HCT116 (cell line): ENCODE results near the gene VWC2L. TPM values are rescaled to one million over a fixed set of nuclear protein-coding genes. Genes with fewer than 3 reads are reported as not detected.

Source experiments
- ATAC-seq: fragments of 200-7000 bp; cut with Tn5 transposase; 2 replicates; pipeline ENCODE4 v1.9.1; 2020; ENCODE audit warnings: mild to moderate bottlenecking, moderate library complexity
- BruUV-seq: library from RNA; stranded (reverse); fragments of 400-500 nt; replicated peaks from 2 replicates; lab custom pipeline; 2021; lab: Mats Ljungman, UMichigan
- CTCF ChIA-PET: fragments of 300-600 bp; sonication (Branson Sonifier 250); formaldehyde crosslinking; loops from one replicate; lab custom pipeline; 2021; ENCODE audit warnings: antibody characterized with exemption; lab: Charles Lee
- POLR2A ChIA-PET: fragments of 300-600, 350-600 bp; sonication (Branson Sonifier 250); formaldehyde crosslinking; loops from one replicate; lab custom pipeline; 2021; ENCODE audit warnings: antibody characterized with exemption; lab: Charles Lee
- RAD21 ChIA-PET, 2 experiments: fragments of 300-600 bp; sonication (Branson Sonifier 250); formaldehyde crosslinking; loops; one replicate each; lab custom pipeline; 2023; ENCODE audit warnings: low total read pairs in 2 of 2; ENCODE audit not compliant: uncharacterized antibody in 2 of 2, unreplicated experiment in 2 of 2, low non-redundant PET in 1 of 2; lab: Charles Lee
- DNase-seq: peaks from one replicate; pipeline ENCODE4 v3.0.0-alpha.2; 2010; ENCODE audit warnings: low read depth, low spot score
- H2AFZ ChIP-seq: fragments of 200-600 bp; shearing (Covaris generic), sonication (generic); 2 replicates; pipeline ENCODE4 v1.6.1; 2017; ENCODE audit warnings: low read depth, mixed run types, mixed read lengths, antibody characterized with exemption, low read length; ENCODE audit not compliant: poor library complexity, severe bottlenecking
- H3K27ac ChIP-seq: 2 replicates; pipeline ENCODE4 v1.5.1; 2012; ENCODE audit warnings: low read depth, low read length
- H3K27me3 ChIP-seq: fragments of 200-600 bp; sonication (generic); 2 replicates; pipeline ENCODE4 v1.6.1; 2016; ENCODE audit warnings: mixed run types, low read length, mixed read lengths; ENCODE audit not compliant: insufficient read depth
- H3K36me3 ChIP-seq, 2 experiments: fragments of 200-500 bp in 1 of 2; fragments of 200-600 bp in 1 of 2; sonication (Bioruptor generic) in 1 of 2; sonication (generic) in 1 of 2; 2 replicates each; pipeline versions ENCODE4 v1.5.1 to v1.6.1; 2014 to 2016; ENCODE audit warnings: low read length in 2 of 2, inconsistent platforms in 1 of 2, mixed read lengths in 1 of 2, mixed run types in 1 of 2; ENCODE audit not compliant: insufficient read depth in 2 of 2, control insufficient read depth in 1 of 2
- H3K4me1 ChIP-seq, 2 experiments: fragments of 200-600 bp in 1 of 2; sonication (generic) in 1 of 2; 2 replicates each; pipeline versions ENCODE4 v1.5.1 to v1.6.1; 2012 to 2017; ENCODE audit warnings: low read length in 2 of 2, inconsistent platforms in 1 of 2, mild to moderate bottlenecking in 1 of 2, mixed read lengths in 1 of 2, mixed run types in 1 of 2, moderate library complexity in 1 of 2; ENCODE audit not compliant: insufficient read depth in 2 of 2, control insufficient read depth in 1 of 2
- H3K4me2 ChIP-seq: fragments of 200-600 bp; sonication (generic); 2 replicates; pipeline ENCODE4 v1.6.1; 2017; ENCODE audit warnings: mixed run types, low read length, mixed read lengths
- H3K4me3 ChIP-seq, 2 experiments: fragments of 200-600 bp in 1 of 2; sonication (generic) in 1 of 2; replicated peaks in 1 of 2; 2 replicates each; pipeline ENCODE4 v1.5.1; 2011 to 2016; ENCODE audit warnings: low read length in 2 of 2, control low read depth in 1 of 2, low read depth in 1 of 2, mild to moderate bottlenecking in 1 of 2, mixed read lengths in 1 of 2, mixed run types in 1 of 2
- H3K79me2 ChIP-seq: fragments of 200-600 bp; sonication (generic); 2 replicates; pipeline ENCODE4 v1.6.1; 2017; ENCODE audit warnings: mild to moderate bottlenecking, mixed run types, low read length, moderate library complexity, mixed read lengths; ENCODE audit not compliant: insufficient read depth
- H3K9ac ChIP-seq: fragments of 200-600 bp; sonication (generic); 2 replicates; pipeline ENCODE4 v1.6.1; 2016; ENCODE audit warnings: low read length, mixed read lengths
- H3K9me2 ChIP-seq: fragments of 200-600 bp; sonication (generic), shearing (Covaris generic); 2 replicates; pipeline ENCODE4 v1.6.1; 2017; ENCODE audit warnings: mixed run types, mild to moderate bottlenecking, moderate library complexity; ENCODE audit not compliant: insufficient read depth
- H3K9me3 ChIP-seq, 2 experiments: fragments of 200-500 bp in 1 of 2; fragments of 200-600 bp in 1 of 2; sonication (Bioruptor generic) in 1 of 2; sonication (generic) in 1 of 2; 2 replicates each; pipeline ENCODE4 v1.6.1; 2014 to 2017; ENCODE audit warnings: low read length in 2 of 2, mixed read lengths in 2 of 2, inconsistent platforms in 1 of 2, low read depth in 1 of 2, mild to moderate bottlenecking in 1 of 2, mixed run types in 1 of 2, moderate library complexity in 1 of 2; ENCODE audit not compliant: control insufficient read depth in 1 of 2, insufficient read depth in 1 of 2
- H4K20me1 ChIP-seq: fragments of 200-600 bp; sonication (generic), shearing (Covaris generic); 2 replicates; pipeline ENCODE4 v1.6.1; 2017; ENCODE audit warnings: mixed run types, mild to moderate bottlenecking, moderate library complexity; ENCODE audit not compliant: insufficient read depth
- ATF3 ChIP-seq: IDR thresholded peaks from 2 replicates; pipeline ENCODE4 v1.6.1; 2012
- CEBPB ChIP-seq: IDR thresholded peaks from 2 replicates; pipeline ENCODE4 v1.6.1; 2012; ENCODE audit warnings: low read depth
- POLR2A ChIP-seq: IDR thresholded peaks from 2 replicates; pipeline ENCODE4 v1.7.0; 2011; ENCODE audit warnings: borderline replicate concordance; ENCODE audit not compliant: insufficient read depth, insufficient read length; ENCODE audit errors: extremely low read depth
- SP1 ChIP-seq: IDR thresholded peaks from 2 replicates; pipeline ENCODE4 v1.6.1; 2012; ENCODE audit warnings: low read depth
- ZBTB33 ChIP-seq: IDR thresholded peaks from 2 replicates; pipeline ENCODE4 v1.6.1; 2011; ENCODE audit warnings: mild to moderate bottlenecking, low read length, moderate library complexity; ENCODE audit not compliant: insufficient replicate concordance; ENCODE audit errors: extremely low read depth
- intact Hi-C: fragments of 100-400 bp; cut with micrococcal nuclease; formaldehyde crosslinking; loops from 2 replicates; pipeline ENCODE4 v1.10.0; 2022
- total RNA-seq: library from RNA; stranded (reverse); gene quantifications from one replicate; pipeline ENCODE4 v1.2.1, GENCODE V29; 2021; ENCODE audit not compliant: unreplicated experiment

The VWC2L gene
- total RNA-seq, 1 experiment from 2014 or later: not detected

- no peaks in the 10 kb centered on the region for H3K4me1 ChIP-seq
- POLR2A ChIA-PET: no interaction called here
Measured at GRCh38 chr2:214569419-214570035, 158.7 kb downstream of the VWC2L start.

More at GRCh38 chr2:214569419-214570035, 158.7 kb downstream of the VWC2L start:
- intact Hi-C loops: no loop called here
- Histone ChIP-seq H3K27ac (no peak overlapping the region), H3K79me2 (no peaks in the 10 kb centered on the region), H4K20me1 (no peaks in the 10 kb centered on the region), H3K4me3 (no peak overlapping the region), H3K4me2 (no peak overlapping the region), H3K9me2 (no peaks in the 10 kb centered on the region), H3K27me3 (no peaks in the 10 kb centered on the region), H3K9me3 (no peaks in the 10 kb centered on the region), H2AFZ (no peak overlapping the region), H3K36me3 (no peaks in the 10 kb centered on the region), H3K9ac (no peak overlapping the region)
- TF ChIP-seq CEBPB (no peak), SP1 (no peak), ZBTB33 (no peak), POLR2A (no peak), ATF3 (no peak)
- BruUV-seq: no TSS peak
- ATAC-seq (no peak), DNase-seq (no peak)
- ChIA-PET RAD21 (no interaction called here), CTCF (no interaction called here)
